Forelimb muscle (tissue), 1 donor: ENCODE data around the gene FASTK. TPM values are rescaled to one million over a fixed set of nuclear protein-coding genes. Genes with fewer than 3 reads are reported as not detected.

ENCODE experiments used
- DNase-seq: peaks from one replicate; pipeline ENCODE4 v3.0.0-alpha.2; 2013; ENCODE audit warnings: low read depth
- polyA plus RNA-seq: library from polyadenylated mRNA; unstranded; fragments of 120-200 nt; gene quantifications from one replicate; pipeline ENCODE4 v1.2.1, GENCODE V29; 2013; ENCODE audit not compliant: insufficient read length

Gene FASTK
- polyA plus RNA-seq, 1 donor, result 67.0 TPM

DNA sequence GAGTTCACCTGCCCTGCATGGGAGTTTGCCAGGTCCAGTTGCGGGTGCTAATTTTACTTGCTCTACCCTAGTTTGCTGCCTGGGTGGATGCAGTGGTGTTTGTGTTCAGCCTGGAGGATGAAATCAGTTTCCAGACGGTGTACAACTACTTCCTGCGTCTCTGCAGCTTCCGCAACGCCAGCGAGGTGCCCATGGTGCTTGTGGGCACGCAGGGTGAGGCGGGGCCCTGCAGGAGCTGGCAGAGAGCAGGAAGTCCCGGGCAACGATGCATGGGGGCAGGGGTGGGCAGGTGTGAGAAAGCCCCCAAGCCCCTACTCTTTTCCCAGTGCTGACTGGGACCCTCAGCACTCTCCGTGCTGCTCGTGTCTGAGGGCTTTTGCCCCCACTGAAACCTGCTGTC lies 37.0 kb upstream of the FASTK start:
- DNase-seq, result no peak

DNA sequence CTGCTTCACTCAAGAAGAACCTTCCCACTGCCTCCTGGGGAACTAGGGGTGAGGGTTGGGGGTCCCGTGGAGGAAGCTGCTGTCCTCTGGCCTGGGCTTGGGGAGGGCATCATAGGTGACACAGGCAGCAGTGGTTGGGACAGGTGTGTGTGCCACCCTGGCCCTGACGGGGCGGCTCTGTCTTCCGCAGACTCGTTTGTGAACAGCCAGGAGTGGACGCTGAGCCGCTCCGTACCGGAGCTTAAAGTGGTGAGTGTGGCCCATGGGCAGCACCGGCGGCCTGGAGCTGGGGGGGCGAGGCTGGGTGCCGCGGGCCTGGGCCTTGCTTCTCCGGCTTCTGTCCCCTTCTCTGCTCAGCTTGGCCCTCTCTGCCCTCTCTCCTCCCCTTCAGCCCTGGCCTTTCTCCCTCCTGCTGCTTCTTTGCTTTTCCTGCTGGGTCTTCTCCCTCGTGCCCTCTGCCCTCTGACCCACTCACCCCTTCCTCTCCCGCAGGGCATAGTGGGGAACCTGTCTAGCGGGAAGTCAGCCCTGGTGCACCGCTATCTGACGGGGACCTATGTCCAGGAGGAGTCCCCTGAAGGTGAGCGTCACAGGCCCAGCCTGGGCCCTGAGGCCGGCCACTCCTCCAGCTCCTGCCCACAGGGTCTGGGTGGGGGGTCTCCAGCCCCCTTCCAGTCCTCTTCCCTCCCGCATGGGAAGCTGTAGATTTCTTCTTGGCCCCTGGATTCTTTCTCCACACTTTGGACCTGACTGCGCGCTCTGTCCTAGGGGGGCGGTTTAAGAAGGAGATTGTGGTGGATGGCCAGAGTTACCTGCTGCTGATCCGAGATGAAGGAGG lies 36.2 kb upstream of the FASTK start:
- DNase-seq, result no peak

DNA sequence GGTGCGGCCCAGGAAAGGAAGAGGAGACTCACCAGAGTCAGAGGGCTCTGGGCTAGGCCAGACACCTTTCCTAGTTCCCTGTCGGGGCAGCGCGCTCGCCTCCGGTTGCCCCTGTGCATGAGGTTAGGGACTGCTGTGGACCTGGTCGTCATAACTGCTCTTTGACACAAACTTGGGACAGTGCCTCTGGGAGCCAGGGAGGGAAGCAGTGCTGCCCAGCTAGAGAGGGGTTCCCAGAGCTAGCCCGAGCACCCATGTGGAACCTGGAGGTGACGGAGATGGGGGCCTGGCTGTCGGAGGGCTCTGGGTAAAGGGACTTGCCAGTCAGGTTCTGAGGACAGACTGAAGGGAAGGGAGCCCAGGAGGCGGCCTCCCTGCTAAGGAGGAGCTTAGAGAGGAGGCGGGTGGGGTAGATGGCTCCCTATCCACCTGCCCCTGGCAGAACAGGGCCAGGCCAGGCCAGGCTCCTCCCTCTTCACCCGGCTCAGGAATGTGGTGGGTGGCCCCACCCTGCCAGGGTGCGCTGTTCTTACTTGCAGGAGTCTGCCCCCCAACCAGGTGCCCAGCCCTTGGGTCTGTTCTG lies 35.3 kb upstream of the FASTK start:
- DNase-seq, result no peak

DNA sequence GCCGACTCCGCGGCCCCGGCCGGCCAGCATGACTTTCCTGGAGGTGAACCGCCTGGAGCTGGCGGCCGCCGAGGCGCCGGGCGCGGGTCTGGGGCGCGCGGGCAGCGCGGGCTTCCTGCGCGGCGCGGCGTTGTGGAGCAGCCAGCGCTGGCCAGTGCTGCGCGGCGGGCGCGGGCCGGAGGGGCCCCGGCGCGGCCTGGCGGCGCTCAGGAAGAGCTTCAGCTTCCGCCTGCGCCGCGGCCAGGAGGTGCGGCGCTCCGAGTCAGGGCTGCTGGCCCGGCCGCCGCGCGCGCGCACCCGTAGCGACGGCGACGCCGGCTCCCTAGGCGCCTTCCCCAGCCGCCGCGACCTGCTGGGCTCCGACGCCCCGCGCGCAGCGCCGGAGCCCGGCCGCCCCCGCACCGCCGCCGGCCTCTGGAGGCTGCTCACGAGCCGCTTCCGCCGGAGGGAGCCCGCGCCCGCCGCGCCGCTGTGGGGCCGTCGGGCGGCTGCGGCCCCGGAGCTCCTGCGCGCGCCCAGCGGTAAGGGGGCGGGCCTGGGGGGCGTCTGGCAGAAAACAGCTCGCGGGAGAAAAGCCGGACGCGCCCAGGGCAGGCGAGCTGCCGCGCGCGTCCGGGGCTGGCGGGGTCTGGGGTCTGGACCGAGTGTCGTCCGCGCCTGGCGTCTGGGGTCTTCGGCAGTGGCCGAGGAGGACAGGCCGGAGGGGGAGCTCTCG lies 34.7 kb upstream of the FASTK start:
- DNase-seq, result no peak

DNA sequence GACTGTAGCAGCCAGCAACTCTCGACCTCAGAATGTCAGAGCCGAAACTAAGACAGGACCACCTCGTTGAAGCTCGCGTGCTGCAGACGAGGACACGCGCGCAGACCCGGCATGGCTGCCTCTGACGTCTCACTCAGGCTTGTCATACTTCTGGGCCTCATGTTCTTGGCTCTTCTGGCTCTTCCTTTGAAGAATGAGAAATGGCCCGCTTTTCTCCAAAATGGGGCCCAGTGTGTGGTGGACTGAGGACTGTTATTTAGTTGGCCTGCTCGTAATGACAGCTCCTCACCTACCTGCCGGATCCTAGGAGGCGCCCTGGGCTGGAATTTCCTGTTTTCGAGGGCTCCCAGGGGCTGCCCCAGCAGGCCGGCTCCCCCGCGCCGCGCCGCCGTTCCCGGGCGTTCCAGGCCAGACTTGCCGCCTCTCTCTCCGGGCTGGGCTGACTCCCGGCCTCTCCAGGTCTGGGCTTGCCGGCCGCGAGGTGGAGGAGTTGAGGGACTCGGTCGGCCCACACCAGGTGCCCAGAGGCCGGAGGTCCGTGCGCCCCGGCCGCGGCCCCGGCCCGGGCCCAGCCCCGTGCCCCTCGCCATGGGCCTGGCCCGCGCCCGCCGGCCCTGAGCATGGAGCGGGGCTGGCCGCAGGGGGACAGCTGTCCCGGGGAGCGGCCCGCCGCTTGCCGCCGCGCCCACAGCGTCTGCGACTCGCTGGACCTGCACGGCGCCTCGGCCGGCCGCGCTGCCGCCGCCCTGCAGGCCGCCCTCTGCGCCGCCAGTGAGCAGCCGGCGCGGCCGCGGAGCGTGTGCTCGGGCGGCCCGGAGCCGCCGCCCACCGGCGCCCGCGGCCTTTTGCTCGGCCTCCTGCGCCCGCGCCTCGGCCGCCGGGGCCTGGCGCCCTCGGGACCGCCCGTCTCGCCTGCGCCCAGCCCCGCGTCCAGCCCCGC lies 33.8 kb upstream of the FASTK start:
- no peak for DNase-seq

DNA sequence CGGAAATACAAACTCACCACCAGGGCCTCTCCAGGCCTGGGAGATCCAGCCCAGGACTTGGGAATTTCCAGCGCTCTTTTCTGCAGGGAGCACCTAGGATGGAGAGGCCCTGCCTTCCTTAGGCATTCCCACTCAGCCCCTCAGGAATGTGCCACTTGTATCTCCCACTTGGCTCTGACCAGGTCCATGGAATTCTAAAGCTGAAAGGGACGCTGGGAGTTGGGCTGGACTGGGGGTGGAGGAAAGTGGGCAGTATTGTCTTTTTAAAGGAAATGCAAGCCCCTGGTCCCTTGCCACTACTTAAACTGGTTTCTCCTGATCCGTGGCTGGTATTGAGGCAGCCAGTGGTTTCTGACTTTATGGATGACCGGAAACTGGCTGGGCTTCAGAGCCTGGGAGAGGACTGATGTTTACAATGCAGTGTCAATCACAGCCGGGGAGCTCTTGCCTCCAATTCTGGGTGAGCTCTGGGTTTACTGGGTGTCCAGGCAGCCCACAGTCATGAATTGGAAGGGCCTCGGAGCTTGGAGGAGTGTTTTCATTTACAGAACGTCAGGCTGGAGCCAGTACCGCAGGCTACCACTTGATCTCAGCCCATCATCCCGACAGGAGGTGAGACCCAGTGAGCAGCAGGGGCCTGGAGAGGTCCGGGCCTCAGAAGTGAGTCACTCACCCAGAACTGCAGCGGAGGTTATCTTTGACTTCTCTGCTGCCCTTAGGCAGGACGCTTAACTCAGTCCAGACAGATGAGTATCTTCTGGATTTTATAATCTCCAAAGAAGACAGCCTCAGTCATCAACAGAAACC lies 32.9 kb upstream of the FASTK start:
- no peak for DNase-seq

DNA sequence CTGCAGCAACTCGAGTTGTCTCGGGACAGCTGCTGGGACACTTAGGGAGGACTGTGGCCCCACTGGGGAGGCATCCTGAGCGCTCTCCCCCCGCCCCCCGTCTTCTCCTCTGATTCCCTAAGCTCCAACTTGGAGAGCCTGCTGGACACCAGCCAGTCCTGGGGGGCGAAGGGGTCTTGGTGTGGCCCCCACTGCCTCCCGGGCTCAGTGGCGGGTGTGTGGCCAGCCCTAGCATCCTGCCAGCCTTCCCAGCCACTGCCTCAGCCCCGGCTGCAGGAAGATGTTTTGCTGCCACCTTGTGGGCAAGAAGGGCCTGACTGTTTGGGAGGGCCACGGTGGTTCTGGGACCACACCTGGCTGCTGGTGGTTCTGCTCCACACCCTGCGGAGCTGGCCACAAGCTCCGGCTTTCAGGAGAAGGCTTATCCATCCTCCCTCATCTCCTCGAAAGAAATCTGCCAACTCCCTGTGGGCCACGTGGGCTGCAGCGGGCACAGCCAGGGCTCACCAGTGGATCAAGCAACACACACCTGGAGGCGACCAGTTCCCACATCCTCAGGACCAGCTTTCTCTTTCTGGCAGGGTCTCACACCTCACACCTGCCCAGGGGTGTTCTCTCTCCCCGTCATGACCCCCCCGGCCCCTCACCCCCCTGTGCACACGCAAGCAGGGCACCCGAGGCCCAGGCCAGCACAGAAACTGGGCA lies 30.5 kb upstream of the FASTK start:
- DNase-seq, result no peak

DNA sequence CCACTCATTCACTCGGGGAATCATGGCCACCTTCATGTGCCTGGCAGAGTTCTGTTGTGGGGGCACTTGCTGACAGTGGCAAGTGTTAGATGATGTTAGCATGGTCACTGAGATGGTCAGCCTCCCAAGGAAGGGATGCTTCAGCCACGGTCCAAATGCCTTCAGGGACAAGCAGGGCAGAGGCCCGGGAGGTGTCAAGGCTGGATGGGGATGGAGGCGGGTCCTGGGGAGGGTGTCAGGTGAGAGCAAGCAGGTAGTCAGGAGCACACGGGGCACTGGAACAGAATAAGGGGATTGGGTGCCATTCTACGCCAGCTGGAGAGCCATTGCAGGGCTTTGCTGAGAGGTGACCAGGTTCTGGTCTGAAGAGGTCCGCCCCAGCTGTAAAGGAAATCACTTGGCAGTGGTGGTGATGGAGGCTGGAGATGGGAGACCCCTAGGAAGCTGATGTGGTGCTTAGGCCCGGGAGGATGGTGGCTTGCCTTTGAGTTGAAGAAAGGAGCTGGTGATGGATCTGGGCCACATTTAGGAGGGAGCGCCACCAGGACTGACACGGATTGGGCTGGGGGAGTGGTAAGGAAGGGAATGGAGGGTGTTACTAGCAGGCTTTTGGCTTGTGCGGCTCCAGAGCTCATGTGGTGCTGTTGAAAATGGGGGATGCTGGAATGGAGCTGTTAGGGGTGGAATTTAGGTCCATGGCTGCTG lies 29.8 kb upstream of the FASTK start:
- no peak for DNase-seq

DNA sequence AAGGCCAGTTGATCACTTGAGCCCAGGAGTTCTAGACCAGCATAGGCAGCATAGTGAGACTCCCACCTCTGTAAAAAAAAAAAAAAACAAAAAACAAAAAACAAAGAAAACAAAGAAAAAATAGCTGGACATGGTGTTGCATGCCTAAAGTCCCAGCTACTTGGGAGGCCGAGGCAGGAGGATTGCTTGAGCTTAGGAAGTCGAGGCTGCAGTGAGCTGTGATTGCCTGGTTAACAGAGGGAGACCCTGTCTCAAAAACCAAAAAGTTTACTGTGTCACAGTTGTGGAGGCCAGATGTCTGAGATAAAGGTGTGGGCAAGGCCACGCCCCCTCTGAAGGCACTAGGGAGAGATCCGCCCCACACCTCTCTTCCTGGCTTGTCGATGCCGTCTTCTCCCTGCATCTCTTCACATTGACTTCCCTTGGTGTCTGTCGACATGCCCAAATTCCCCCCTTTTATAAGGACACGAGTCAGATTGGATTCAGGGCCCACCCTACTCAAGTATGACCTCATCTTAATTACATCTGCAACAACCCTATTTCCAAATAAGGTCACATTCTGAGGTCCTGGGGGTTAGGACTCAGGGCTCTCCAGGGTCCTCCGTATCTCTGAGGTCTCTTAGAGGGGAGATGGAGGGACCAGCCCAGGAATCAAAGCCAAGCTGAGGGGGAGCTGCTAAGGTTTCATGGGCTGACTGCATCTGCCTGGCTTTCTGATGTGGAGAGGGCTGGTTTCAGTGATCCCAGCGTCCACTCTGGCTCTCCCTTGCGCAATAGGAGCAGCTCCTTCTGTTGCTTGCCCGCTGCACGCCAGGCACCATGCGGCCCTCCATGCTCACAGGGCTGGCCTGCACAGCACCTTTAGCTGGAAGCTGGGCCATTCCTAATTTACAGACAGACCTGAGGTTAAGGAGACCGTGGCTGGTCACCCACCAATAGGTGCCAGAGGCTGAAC lies 28.8 kb upstream of the FASTK start:
- no peak for DNase-seq

DNA sequence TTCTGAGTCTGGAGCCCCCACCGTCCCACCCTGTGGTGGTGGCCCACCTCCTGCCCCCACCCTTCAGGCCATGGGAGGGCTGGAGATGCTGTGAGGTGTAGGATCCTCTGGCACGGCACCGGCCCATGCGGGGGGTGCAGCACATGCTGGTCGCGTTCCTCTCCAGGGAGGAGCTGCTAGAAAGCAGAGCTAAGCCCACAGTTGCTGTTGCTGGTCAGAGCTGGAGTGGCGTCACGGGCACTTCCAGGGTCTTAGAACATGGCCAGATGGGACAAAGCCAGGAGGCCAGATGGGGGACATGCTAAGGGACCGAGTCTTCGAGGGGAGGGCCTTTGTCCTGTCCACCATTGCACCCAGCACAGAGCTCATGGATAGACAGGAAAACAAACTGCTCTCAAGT lies 27.3 kb upstream of the FASTK start:
- no peak for DNase-seq

DNA sequence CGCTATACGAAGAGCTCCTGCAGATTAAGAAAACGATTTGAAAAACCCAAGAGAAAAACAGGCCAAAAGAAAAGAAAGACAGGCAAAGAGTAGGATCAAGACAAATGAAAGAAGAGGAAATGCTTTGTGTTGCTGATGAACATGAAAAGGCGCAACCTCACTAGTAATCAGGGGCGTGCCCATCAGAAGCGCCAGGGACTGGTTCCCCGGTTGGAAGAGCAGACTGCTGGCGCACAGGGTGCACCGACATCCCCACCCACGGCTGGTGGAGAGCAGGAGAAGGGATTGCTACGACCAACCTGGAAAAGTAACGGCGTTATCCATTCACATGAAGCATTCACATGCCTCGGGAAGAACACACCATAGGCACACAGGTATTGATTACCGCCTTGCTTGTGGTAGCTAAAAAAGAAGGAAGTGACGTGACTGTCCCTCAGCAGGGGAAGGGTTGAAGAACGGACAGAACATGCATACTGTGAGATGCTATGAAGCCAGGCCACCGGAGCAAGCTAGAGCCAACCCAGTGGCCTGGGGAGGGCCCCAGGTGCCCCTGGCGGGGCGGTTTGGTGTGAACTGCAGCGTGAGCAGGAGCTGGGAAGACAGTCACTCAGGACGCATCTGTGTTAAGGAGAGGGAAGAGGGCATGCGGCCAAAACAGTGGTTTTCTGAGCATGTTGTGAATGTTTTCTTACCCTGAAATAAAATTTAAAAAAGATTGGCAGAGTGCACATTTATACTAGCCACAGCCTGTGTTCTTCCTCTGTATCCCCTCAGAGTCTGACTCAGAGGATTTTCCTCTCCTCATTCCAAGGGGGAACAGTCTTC lies 24.0 kb upstream of the FASTK start:
- DNase-seq, result no peak

DNA sequence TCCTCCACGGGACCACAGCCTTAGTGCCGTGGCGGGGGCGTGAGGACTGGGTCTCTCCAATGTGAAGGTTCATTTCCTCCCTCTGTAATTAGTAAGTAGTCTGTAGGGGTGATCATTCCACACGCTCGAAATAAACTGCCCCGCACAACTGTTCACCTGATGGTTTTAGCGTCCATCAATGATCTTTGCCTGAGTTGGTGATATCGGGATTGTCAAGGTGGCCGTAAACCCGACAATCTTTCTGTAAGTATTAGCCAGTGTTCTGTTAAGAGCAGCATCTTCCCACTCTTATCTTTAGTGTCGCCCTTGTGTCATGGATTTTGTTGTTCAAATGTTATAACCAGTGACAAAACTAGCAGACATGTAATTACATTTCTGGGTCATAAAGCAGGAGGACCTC lies 23.4 kb upstream of the FASTK start:
- DNase-seq, result no peak

DNA sequence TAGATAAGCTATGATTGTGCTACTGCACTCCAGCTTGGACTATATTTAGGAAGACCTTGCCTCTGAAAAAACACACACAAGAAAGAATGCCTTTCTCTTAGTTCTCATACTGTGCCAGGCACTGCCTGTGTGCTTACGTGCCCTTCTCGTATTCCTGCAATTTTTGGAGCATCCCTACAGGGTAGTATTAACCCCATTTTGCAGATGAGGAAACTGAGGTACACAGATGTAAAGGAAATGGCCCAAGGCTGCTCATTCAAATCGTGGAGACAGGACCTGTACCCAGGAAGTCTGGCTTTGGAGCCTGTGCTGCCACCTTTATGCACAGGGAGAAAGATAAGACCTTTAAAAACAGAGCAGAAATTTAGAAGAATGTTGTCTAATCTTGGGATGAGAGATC lies 22.4 kb upstream of the FASTK start:
- no peak for DNase-seq

DNA sequence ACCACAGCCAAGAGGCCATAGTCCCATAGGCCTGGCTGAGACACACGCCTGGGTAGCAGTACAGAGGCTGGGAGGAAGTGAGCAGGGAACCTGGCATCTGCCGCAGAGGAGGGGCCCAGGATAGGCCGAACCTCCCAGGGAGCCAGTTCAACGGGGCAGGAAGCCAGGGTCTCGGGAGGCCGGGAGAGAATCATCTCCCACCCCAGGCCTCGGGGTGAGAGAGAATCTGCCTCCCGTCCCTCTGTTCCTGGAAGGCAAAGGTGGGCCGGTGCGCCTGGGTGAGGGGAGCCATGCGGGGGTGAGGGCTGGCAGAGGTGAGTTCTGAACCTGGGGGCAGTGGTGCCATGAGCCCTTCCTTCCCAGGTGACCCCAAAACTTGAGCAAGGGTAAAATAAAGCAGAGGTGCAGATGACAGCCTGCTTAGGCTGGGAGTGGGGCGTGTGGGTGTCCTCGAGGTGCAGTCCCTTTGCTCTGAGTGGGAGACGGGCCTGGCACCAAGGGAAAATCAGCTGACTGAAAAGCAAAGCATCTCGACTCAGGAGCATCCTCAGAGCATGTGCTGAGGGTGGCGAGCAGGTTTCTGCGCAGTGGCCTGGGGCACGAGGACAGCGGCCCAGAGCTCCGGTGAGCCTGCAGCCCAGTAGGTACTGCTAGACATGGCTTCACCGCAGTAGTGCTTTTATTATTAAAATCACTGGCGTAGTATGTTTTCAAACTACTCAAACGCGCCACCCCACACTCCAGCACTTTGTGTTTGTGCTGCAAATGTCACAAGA lies 21.2 kb upstream of the FASTK start:
- DNase-seq, result no peak

DNA sequence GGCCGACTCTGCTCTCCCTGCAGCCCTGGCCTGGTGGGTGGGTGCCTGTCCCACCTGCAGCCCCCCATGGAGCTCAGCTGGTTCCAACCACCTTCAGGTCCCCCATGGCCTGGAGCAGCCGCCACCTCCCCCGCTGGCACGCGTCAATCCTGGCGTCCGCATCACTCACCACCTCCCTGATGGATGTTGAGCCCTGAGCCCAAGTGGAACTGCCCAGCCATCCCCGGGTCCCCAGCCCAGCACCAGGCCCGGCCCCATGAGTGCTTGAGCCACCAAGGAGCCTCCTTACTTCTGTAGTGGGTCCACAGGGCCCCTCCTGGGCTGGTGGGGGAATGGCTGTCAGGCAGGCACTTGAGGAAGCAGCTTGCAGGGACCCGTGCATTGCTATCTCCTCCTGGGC lies 20.3 kb upstream of the FASTK start:
- DNase-seq, result no peak

DNA sequence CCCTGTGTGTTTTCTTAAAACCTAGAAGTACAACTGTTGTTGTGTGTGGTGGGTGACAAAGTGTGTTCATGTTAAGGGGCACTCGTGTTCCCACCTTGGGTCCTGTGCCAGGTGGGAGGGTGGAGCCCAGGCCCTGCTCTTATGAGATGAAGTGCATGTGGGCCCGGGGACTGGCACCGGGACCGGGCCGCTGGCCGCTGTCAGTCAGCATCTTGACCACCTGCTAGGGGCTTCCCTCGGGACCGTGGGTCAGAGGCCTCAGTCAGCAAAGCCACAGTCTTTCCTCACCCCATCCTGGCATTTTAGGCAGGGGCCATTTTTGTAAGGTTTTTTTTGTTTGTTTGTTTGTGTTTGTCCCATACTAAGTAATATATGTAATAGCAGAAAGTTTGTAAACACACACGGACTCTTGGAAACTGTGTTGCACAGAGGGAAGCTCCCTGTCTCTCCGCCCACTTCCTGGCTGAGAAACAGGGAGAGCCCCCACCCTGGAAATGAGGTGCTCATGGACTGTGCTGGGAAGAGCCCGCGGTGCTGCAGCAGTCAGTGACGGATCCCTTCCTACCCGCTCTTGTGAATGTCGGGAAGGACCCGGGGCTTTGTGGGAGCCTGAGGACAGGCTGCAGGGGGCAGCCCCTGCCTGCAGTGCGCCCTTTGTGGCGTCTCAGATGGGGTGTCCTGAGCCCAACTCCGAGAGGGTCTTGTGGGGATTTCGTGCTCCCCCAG lies 19.0 kb upstream of the FASTK start:
- no peak for DNase-seq
